Measurements from ENCODE around the gene ZIC5. TPM values are rescaled to one million over a fixed set of nuclear protein-coding genes. Genes with fewer than 3 reads are reported as not detected.

ZIC5 gene
- total and polyA plus RNA-seq, 2 donors (not counting 1 experiment from before 2014, with no cell fraction given), result not detected

- Histone ChIP-seq H3K27ac (ENCODE audit: insufficient read depth, low read length) (no peak overlapping the region), H2AFZ (ENCODE audit: low read length) (no peak overlapping the region), H3K36me3 (ENCODE audit: control insufficient read depth, insufficient read depth, low read length) (no peaks in the 10 kb centered on the region), H3K9me3 (ENCODE audit: control insufficient read depth, insufficient read depth, low read depth, low read length) (no peaks in the 10 kb centered on the region), H3K79me2 (ENCODE audit: control insufficient read depth, insufficient read depth, low read length) (no peaks in the 10 kb centered on the region), H3K4me3 (replicated peaks in 1 of 4; ENCODE audit: control extremely low read depth in 1 of 4, insufficient read depth in 1 of 4, low read depth in 3 of 4, low read length in 4 of 4) (no peak overlapping the region), H4K20me1 (ENCODE audit: control insufficient read depth, extremely low read depth, insufficient read depth, low read length) (no peaks in the 10 kb centered on the region), H3K27me3 (ENCODE audit: control insufficient read depth, insufficient read depth, low read length) (peaks cover 77% of the 10 kb centered on the region), H3K9ac (ENCODE audit: insufficient read depth, low read length) (no peak overlapping the region), H3K4me1 (ENCODE audit: control insufficient read depth, extremely low read depth, insufficient read depth, low read length) (no peaks in the 10 kb centered on the region), H3K4me2 (ENCODE audit: extremely low read depth, insufficient read depth, low read length) (no peak overlapping the region)
- TF ChIP-seq EZH2 (IDR thresholded peaks at IDR 0.05; ENCODE audit: low read length, missing control alignments) (no peak), CTCF (conservative IDR thresholded peaks at IDR 0.05 in 1 of 2, IDR thresholded peaks at IDR 0.05 in 1 of 2; ENCODE audit: low read depth in 1 of 2, low read length in 2 of 2) (no peak)
- DNase-seq (ENCODE audit: low read depth in 2 of 2), result no peak
Measured at GRCh38 chr13:99985241-99985874, 13.8 kb upstream of the ZIC5 start.

DNA sequence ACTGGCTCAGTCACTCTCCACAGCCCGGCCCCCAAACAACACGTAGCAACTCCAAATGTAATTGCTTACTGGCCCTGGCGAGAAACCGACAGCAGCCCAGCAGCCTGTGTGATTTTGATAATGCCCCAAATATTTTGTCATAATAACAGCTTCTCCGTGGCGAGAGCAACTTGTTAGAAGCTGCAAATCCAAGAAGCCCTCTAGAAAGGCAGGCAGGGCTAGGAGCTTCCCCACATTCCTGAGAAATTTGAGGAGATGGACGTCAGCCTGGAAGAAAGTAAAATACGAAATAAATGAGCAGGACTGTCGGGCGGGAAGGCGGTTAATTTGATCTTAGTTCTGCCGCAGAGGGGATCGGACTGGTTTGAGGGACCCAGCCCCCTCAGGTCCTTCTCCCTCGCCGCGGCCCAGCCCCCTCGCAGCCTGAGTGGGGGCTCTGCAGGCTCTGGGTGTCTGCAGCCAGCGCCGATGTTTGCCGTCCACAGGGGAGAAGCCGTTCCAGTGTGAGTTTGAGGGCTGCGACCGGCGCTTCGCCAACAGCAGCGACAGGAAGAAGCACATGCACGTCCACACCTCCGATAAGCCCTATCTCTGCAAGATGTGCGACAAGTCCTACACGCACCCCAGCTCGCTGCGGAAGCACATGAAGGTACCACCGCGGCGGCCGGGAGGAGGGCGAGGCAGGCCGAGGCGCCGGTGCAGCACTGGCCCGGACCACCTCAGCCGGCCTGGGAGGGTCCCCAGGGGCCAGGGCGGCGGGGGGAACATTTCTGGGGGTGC, 13.1 kb upstream of the ZIC5 start:
- Histone ChIP-seq H3K27ac (ENCODE audit: insufficient read depth, low read length) (no peak overlapping the region), H3K27me3 (ENCODE audit: control insufficient read depth, insufficient read depth, low read length) (peaks cover 74% of the 10 kb centered on the region), H3K9ac (ENCODE audit: insufficient read depth, low read length) (no peak overlapping the region), H3K4me1 (ENCODE audit: control insufficient read depth, extremely low read depth, insufficient read depth, low read length) (no peaks in the 10 kb centered on the region), H3K4me2 (ENCODE audit: extremely low read depth, insufficient read depth, low read length) (no peak overlapping the region), H3K9me3 (ENCODE audit: control insufficient read depth, insufficient read depth, low read depth, low read length) (no peaks in the 10 kb centered on the region), H3K79me2 (ENCODE audit: control insufficient read depth, insufficient read depth, low read length) (no peaks in the 10 kb centered on the region), H3K4me3 (replicated peaks in 1 of 4; ENCODE audit: control extremely low read depth in 1 of 4, insufficient read depth in 1 of 4, low read depth in 3 of 4, low read length in 4 of 4) (no peak overlapping the region), H4K20me1 (ENCODE audit: control insufficient read depth, extremely low read depth, insufficient read depth, low read length) (no peaks in the 10 kb centered on the region), H3K36me3 (ENCODE audit: control insufficient read depth, insufficient read depth, low read length) (no peaks in the 10 kb centered on the region), H2AFZ (ENCODE audit: low read length) (no peak overlapping the region)
- no peak for DNase-seq (ENCODE audit: low read depth in 2 of 2)
- TF ChIP-seq EZH2 (IDR thresholded peaks at IDR 0.05; ENCODE audit: low read length, missing control alignments) (peak; percentile 100), CTCF (conservative IDR thresholded peaks at IDR 0.05 in 1 of 2, IDR thresholded peaks at IDR 0.05 in 1 of 2; ENCODE audit: low read depth in 1 of 2, low read length in 2 of 2) (no peak)

DNA sequence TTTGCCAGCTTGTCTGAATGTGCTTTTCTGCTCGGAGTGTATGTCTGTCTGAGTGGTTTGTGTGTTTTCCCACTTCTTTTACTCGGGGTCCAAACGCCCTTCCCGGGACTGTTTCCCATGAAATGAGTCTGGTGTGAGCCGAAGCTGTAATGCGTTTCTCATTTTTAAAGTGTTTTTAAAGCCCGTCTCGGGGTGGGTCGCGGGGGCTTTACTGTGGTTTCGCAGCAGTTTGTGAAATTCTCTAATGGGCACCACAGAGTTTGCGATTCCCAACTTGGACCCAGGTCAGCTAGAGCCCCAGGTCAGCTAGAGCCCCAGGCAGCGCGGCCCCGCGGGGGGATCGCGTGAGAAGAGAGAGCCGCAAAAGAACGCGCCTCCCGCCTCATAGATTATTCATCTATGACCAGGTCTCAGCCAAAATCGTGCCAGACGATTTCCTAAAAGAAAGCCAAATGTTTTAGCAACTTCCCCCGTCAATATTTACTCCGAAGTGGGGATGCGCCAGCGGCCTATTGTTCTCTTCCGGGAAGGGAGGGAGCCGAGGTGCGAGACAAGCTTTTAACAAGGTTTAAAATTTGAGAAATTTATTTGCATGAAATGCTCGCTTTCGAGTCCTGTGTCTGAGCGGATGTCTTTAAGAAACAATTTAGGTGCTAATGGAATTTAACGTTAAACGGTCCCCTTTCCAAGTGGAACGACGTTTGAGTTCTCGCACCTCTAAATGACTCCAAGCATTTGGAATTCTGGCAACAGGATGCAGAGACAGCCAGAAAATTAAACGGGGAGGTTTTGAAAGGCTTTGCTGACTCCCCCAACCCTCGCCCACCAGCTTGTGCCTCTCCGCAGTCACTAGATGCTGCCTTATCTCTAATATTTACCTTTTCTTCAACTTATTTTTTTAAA, 12.2 kb upstream of the ZIC5 start:
- Histone ChIP-seq H3K9me3 (ENCODE audit: control insufficient read depth, insufficient read depth, low read depth, low read length) (no peaks in the 10 kb centered on the region), H3K4me1 (ENCODE audit: control insufficient read depth, extremely low read depth, insufficient read depth, low read length) (no peaks in the 10 kb centered on the region), H3K27ac (ENCODE audit: insufficient read depth, low read length) (no peak overlapping the region), H3K36me3 (ENCODE audit: control insufficient read depth, insufficient read depth, low read length) (no peaks in the 10 kb centered on the region), H3K79me2 (ENCODE audit: control insufficient read depth, insufficient read depth, low read length) (no peaks in the 10 kb centered on the region), H3K4me3 (replicated peaks in 1 of 4; ENCODE audit: control extremely low read depth in 1 of 4, insufficient read depth in 1 of 4, low read depth in 3 of 4, low read length in 4 of 4) (no peak overlapping the region), H3K4me2 (ENCODE audit: extremely low read depth, insufficient read depth, low read length) (no peak overlapping the region), H3K27me3 (ENCODE audit: control insufficient read depth, insufficient read depth, low read length) (peaks cover 73% of the 10 kb centered on the region), H4K20me1 (ENCODE audit: control insufficient read depth, extremely low read depth, insufficient read depth, low read length) (no peaks in the 10 kb centered on the region), H3K9ac (ENCODE audit: insufficient read depth, low read length) (no peak overlapping the region), H2AFZ (ENCODE audit: low read length) (no peak overlapping the region)
- no peak for TF ChIP-seq EZH2 (IDR thresholded peaks at IDR 0.05; ENCODE audit: low read length, missing control alignments)
- TF ChIP-seq CTCF (conservative IDR thresholded peaks at IDR 0.05 in 1 of 2, IDR thresholded peaks at IDR 0.05 in 1 of 2; ENCODE audit: low read depth in 1 of 2, low read length in 2 of 2), result no peak
- no peak for DNase-seq (ENCODE audit: low read depth in 2 of 2)
